Measurements from ENCODE around the gene GALNT7.

- TF ChIP-seq, protein P1, sequence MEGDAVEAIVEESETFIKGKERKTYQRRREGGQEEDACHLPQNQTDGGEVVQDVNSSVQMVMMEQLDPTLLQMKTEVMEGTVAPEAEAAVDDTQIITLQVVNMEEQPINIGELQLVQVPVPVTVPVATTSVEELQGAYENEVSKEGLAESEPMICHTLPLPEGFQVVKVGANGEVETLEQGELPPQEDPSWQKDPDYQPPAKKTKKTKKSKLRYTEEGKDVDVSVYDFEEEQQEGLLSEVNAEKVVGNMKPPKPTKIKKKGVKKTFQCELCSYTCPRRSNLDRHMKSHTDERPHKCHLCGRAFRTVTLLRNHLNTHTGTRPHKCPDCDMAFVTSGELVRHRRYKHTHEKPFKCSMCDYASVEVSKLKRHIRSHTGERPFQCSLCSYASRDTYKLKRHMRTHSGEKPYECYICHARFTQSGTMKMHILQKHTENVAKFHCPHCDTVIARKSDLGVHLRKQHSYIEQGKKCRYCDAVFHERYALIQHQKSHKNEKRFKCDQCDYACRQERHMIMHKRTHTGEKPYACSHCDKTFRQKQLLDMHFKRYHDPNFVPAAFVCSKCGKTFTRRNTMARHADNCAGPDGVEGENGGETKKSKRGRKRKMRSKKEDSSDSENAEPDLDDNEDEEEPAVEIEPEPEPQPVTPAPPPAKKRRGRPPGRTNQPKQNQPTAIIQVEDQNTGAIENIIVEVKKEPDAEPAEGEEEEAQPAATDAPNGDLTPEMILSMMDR (IDR thresholded peaks at IDR 0.05; ENCODE audit: insufficient read depth, low read length, poor library complexity, severe bottlenecking) = no peak
- no peak for TF ChIP-seq EZH2phosphoT487 (conservative IDR thresholded peaks at IDR 0.05; ENCODE audit: low read length)
These were observed 80.1 kb downstream of the GALNT7 start for GRCh38 chr4:173248690-173249089.

Data from SU-DHL-6 (cell line).